HepG2 (cell line): ENCODE data around the gene LTA. TPM values are rescaled to one million over a fixed set of nuclear protein-coding genes. Genes with fewer than 3 reads are reported as not detected.

ENCODE experiments used
- ADNP ChIP-seq: sonication (generic); formaldehyde crosslinking; IDR thresholded peaks from 2 replicates; pipeline ENCODE4 v1.4.0; 2020; ENCODE audit warnings: missing genetic modification reagents
- DNMT1 ChIP-seq: sonication (generic); formaldehyde crosslinking; IDR thresholded peaks from 2 replicates; pipeline ENCODE4 v1.5.1; 2020; ENCODE audit warnings: mild to moderate bottlenecking, missing genetic modification reagents
- GLI4 ChIP-seq: sonication (generic); formaldehyde crosslinking; IDR thresholded peaks from 2 replicates; pipeline ENCODE4 v1.5.1; 2020; ENCODE audit warnings: missing genetic modification reagents, mild to moderate bottlenecking, moderate library complexity, borderline replicate concordance
- HDAC1 ChIP-seq: sonication (generic); formaldehyde crosslinking; IDR thresholded peaks from 2 replicates; pipeline ENCODE4 v1.5.1; 2020; ENCODE audit warnings: mild to moderate bottlenecking, missing genetic modification reagents
- HNRNPUL1 ChIP-seq: fragments of 200-400 bp; formaldehyde crosslinking; IDR thresholded peaks from 2 replicates; pipeline ENCODE4 v1.6.1; 2017; ENCODE audit warnings: low read depth, mild to moderate bottlenecking, low read length, moderate library complexity
- IRX3 ChIP-seq: sonication (generic); formaldehyde crosslinking; IDR thresholded peaks from 2 replicates; pipeline ENCODE4 v1.8.1; 2023; ENCODE audit warnings: mild to moderate bottlenecking, low read depth, missing genetic modification reagents, borderline replicate concordance
- JARID2 ChIP-seq: sonication (generic); formaldehyde crosslinking; IDR thresholded peaks from 2 replicates; pipeline ENCODE4 v1.8.1; 2023; ENCODE audit warnings: missing genetic modification reagents, inconsistent platforms; ENCODE audit not compliant: insufficient replicate concordance
- JDP2 ChIP-seq: sonication (generic); formaldehyde crosslinking; IDR thresholded peaks from 2 replicates; pipeline ENCODE4 v1.8.1; 2022; ENCODE audit warnings: missing genetic modification reagents, borderline replicate concordance
- JUNB ChIP-seq: sonication (generic); formaldehyde crosslinking; IDR thresholded peaks from 2 replicates; pipeline ENCODE4 v1.8.0; 2022; ENCODE audit warnings: missing genetic modification reagents, mild to moderate bottlenecking, borderline replicate concordance
- MAFG ChIP-seq: sonication (generic); formaldehyde crosslinking; IDR thresholded peaks from 2 replicates; pipeline ENCODE4 v1.5.1; 2020; ENCODE audit warnings: mild to moderate bottlenecking, missing genetic modification reagents
- NCOR1 ChIP-seq: fragments of 200-600 bp; sonication (generic); IDR thresholded peaks from 2 replicates; pipeline ENCODE4 v1.7.0; 2017; ENCODE audit warnings: antibody characterized with exemption, low read length, borderline replicate concordance
- NFYB ChIP-seq: sonication (generic); formaldehyde crosslinking; IDR thresholded peaks from 2 replicates; pipeline ENCODE4 v1.4.0; 2020; ENCODE audit warnings: missing genetic modification reagents
- NR2F6 ChIP-seq, 2 experiments: IDR thresholded peaks; 2 replicates each; pipeline ENCODE4 v1.6.1; 2016; ENCODE audit warnings: antibody characterized with exemption in 1 of 2, mild to moderate bottlenecking in 1 of 2
- RBM22 ChIP-seq: fragments of 200-400 bp; formaldehyde crosslinking; optimal IDR thresholded peaks from 2 replicates; pipeline ENCODE3; 2017; ENCODE audit warnings: mild to moderate bottlenecking, low read length, moderate library complexity
- SAFB2 ChIP-seq: sonication (generic); formaldehyde crosslinking; IDR thresholded peaks from 2 replicates; pipeline ENCODE4 v1.5.1; 2020; ENCODE audit warnings: missing genetic modification reagents, low read depth, mild to moderate bottlenecking, borderline replicate concordance
- SAP130 ChIP-seq: IDR thresholded peaks from 2 replicates; pipeline ENCODE4 v1.6.1; 2016; ENCODE audit warnings: low read depth
- SMARCE1 ChIP-seq: fragments of 450-650 bp; IDR thresholded peaks from 2 replicates; pipeline ENCODE4 v1.6.1; 2017; ENCODE audit warnings: borderline replicate concordance
- ZNF430 ChIP-seq: sonication (generic); formaldehyde crosslinking; IDR thresholded peaks from 2 replicates; pipeline ENCODE4 v1.9.0; 2021; ENCODE audit warnings: mild to moderate bottlenecking, missing genetic modification reagents
- ZNF674 ChIP-seq: sonication (generic); formaldehyde crosslinking; IDR thresholded peaks from 2 replicates; pipeline ENCODE4 v1.5.0; 2020; ENCODE audit warnings: low read depth, mild to moderate bottlenecking, missing genetic modification reagents
- polyA plus RNA-seq, 8 experiments: library from polyadenylated mRNA; depleted of rRNA in 3 of 8; stranded (reverse) in 7 of 8; unstranded in 1 of 8; fragments of >200 nt; fragmentation: Illumina TruSeq in 4 of 8; extraction: Trizol in 4 of 8; gene quantifications; 2 replicates each; pipeline versions ENCODE4 v1.2.1 to v1.2.3, GENCODE V29; 2011 to 2016; ENCODE audit warnings: low read depth in 4 of 8, missing spikeins in 1 of 8, mixed read lengths in 1 of 8; ENCODE audit not compliant: insufficient read depth in 1 of 8
- total RNA-seq, 5 experiments: library from RNA; depleted of rRNA; stranded (reverse); fragments of >200 nt; fragmentation: Illumina TruSeq; extraction: Trizol; gene quantifications; 2 replicates each; pipeline ENCODE4 v1.2.3, GENCODE V29; 2016; ENCODE audit warnings: low read depth in 1 of 5
- TF ChIP-seq, protein P1 (sequence below): sonication (generic); formaldehyde crosslinking; IDR thresholded peaks from 2 replicates; pipeline ENCODE4 v1.5.1; 2020; ENCODE audit warnings: mild to moderate bottlenecking, missing genetic modification reagents, moderate library complexity
- TF ChIP-seq, protein P2 (sequence below): sonication (generic); formaldehyde crosslinking; IDR thresholded peaks from 2 replicates; pipeline ENCODE4 v1.8.1; 2022; ENCODE audit warnings: mild to moderate bottlenecking, missing genetic modification reagents
- TF ChIP-seq, protein P3 (sequence below): sonication (generic); formaldehyde crosslinking; IDR thresholded peaks from 2 replicates; pipeline ENCODE4 v1.8.1; 2023; ENCODE audit warnings: missing genetic modification reagents, mild to moderate bottlenecking, borderline replicate concordance
- TF ChIP-seq, protein P4 (sequence below): IDR thresholded peaks from 2 replicates; pipeline ENCODE4 v1.6.1; 2016; ENCODE audit warnings: missing genetic modification reagents, missing compliant biosample characterization

LTA gene
- total and polyA plus RNA-seq, 2 of the 13 experiments (the other 11 are each of a cell fraction or from before 2014, with no cell fraction given) = 0.09 TPM; not detected in 1

DNA sequence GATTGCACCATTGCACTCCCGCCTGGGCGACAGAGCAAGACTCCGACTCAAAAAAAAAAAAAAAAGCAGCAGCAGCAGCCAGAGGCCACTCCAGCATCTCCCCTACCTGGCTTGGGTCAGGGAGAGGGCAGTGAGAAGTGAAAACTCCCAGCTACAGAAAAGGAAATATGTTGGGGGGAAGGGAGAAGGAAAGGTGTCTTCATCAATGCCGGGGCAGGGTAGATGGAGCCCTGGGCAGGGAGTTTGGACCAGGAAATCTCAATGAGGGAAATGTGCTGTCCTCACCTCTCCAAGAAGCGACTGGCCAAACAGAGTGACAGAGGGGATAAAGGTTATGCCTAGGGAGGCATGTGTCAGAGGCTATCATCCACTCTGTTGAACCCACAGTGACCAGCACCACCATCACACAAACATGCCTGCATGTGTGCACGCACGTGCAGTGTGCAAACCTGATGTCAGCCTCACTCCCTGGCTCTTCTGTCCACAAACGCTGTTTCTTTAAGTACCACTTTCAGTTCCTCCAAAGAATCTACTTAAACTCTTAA is 42.1 kb downstream of the LTA start (continued):
- TF ChIP-seq, protein P1, sequence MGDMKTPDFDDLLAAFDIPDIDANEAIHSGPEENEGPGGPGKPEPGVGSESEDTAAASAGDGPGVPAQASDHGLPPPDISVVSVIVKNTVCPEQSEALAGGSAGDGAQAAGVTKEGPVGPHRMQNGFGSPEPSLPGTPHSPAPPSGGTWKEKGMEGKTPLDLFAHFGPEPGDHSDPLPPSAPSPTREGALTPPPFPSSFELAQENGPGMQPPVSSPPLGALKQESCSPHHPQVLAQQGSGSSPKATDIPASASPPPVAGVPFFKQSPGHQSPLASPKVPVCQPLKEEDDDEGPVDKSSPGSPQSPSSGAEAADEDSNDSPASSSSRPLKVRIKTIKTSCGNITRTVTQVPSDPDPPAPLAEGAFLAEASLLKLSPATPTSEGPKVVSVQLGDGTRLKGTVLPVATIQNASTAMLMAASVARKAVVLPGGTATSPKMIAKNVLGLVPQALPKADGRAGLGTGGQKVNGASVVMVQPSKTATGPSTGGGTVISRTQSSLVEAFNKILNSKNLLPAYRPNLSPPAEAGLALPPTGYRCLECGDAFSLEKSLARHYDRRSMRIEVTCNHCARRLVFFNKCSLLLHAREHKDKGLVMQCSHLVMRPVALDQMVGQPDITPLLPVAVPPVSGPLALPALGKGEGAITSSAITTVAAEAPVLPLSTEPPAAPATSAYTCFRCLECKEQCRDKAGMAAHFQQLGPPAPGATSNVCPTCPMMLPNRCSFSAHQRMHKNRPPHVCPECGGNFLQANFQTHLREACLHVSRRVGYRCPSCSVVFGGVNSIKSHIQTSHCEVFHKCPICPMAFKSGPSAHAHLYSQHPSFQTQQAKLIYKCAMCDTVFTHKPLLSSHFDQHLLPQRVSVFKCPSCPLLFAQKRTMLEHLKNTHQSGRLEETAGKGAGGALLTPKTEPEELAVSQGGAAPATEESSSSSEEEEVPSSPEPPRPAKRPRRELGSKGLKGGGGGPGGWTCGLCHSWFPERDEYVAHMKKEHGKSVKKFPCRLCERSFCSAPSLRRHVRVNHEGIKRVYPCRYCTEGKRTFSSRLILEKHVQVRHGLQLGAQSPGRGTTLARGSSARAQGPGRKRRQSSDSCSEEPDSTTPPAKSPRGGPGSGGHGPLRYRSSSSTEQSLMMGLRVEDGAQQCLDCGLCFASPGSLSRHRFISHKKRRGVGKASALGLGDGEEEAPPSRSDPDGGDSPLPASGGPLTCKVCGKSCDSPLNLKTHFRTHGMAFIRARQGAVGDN (CRISPR knock-in tag) = peak; percentile 48
- TF ChIP-seq HNRNPUL1 (no peak), JUNB (CRISPR knock-in tag) (no peak), DNMT1 (0 out of 2 replicates have a peak, but pooled peaks have one; percentile 36), SMARCE1 (no peak), NFYB (CRISPR knock-in tag) (no peak), IRX3 (CRISPR knock-in tag) (no peak), SAFB2 (CRISPR knock-in tag) (no peak), JDP2 (CRISPR knock-in tag) (no peak), SAP130 (CRISPR knock-in tag) (peak; percentile 43; the same call in 1 of the 2 replicates), GLI4 (0 out of 2 replicates have a peak, but pooled peaks have one; percentile 55), RBM22 (no peak), JARID2 (CRISPR knock-in tag) (no peak), ADNP (no peak), HDAC1 (CRISPR knock-in tag) (peak; percentile 38; the same call in 1 of the 2 replicates), ZNF674 (CRISPR knock-in tag) (no peak), NCOR1 (no peak), NR2F6 (IDR thresholded peaks at IDR 0.05) (peak; percentile 18; the same call in 1 of the 2 replicates), NR2F6 (CRISPR knock-in tag; IDR thresholded peaks at IDR 0.05) (no peak; the same call in 1 of the 2 replicates), MAFG (CRISPR knock-in tag) (no peak), ZNF430 (no peak)
- TF ChIP-seq, protein P2, sequence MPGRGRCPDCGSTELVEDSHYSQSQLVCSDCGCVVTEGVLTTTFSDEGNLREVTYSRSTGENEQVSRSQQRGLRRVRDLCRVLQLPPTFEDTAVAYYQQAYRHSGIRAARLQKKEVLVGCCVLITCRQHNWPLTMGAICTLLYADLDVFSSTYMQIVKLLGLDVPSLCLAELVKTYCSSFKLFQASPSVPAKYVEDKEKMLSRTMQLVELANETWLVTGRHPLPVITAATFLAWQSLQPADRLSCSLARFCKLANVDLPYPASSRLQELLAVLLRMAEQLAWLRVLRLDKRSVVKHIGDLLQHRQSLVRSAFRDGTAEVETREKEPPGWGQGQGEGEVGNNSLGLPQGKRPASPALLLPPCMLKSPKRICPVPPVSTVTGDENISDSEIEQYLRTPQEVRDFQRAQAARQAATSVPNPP (CRISPR knock-in tag) = no peak
- TF ChIP-seq, protein P3, sequence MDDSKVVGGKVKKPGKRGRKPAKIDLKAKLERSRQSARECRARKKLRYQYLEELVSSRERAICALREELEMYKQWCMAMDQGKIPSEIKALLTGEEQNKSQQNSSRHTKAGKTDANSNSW (CRISPR knock-in tag) = no peak
- TF ChIP-seq, protein P4, sequence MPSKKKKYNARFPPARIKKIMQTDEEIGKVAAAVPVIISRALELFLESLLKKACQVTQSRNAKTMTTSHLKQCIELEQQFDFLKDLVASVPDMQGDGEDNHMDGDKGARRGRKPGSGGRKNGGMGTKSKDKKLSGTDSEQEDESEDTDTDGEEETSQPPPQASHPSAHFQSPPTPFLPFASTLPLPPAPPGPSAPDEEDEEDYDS = no peak
